GM21360 (cell line): Measurements from ENCODE around the gene COL9A3.
"Not testable (repeated sequence)": the region's sequence is repeated elsewhere in the genome, so short reads cannot be mapped to it uniquely, and the experiment has no call there.

Source experiments
- ATAC-seq: cut with Tn5 transposase; IDR thresholded peaks from one replicate; pipeline ENCODE4 v1.9.1; 2021; ENCODE audit warnings: mild to moderate bottlenecking, moderate library complexity; ENCODE audit not compliant: unreplicated experiment

COL9A3 gene

DNA sequence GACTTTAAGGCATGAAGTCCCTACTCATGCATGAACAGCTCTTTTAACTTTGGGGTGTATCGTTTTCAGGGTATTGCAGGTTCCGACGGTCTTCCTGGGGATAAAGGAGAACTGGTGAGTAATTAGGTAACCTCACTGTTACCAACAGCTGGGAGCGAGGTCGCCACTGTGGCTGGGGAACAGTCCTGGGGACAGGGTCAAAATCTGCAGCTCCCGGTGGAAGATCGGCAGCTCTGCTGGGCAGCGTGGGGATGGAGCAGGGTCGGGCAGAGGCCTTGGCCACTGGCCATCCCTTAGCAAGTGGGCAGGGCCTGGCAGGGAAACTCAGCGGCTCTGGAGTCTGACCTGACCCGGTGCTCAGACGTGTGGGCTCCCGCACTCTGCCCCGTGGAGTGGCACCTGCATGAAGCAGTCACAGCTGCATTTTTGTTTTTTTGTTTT is 16.1 kb downstream of the COL9A3 start:
- ATAC-seq, result peak; percentile 31

DNA sequence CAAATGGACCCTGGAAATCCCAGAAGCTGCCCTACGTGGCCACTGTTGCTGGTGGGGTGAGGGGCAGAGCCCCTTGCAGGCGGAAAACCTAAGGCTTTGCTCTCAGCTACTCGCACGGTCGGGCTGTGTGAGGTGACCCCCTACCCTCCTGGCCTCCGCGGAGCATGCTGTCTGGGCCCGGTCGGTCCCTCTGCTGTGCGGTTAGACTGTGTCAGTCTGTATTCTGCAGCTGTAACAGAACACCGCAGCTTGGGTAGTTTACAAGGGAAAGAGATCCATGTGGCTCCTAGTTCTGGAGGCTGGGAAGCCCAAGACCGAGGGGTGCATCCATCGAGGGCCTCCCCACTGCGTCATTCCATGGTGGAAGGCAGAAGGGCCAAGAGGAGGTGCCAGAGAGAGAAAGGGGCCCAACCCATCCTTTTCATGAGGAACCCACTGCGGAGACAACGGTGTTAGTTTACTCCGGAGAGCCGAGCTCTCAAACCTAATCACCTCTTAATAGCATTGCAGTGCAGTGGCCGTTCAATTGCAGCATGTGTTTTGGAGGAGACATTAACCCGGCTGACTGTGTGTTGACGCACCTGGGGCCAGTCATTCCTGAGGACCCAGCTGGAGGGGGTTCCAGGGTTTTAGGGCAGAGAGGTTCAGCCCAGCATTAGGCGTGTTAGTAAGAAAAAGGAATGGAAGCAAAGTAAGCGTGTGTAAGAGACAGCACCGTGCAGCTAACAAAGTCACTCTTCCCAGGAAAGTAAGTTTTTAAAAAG is 18.3 kb downstream of the COL9A3 start:
- no peak for ATAC-seq

- no peak for ATAC-seq
Measured at GRCh38 chr20:62835931-62836861, 19.3 kb downstream of the COL9A3 start.

DNA sequence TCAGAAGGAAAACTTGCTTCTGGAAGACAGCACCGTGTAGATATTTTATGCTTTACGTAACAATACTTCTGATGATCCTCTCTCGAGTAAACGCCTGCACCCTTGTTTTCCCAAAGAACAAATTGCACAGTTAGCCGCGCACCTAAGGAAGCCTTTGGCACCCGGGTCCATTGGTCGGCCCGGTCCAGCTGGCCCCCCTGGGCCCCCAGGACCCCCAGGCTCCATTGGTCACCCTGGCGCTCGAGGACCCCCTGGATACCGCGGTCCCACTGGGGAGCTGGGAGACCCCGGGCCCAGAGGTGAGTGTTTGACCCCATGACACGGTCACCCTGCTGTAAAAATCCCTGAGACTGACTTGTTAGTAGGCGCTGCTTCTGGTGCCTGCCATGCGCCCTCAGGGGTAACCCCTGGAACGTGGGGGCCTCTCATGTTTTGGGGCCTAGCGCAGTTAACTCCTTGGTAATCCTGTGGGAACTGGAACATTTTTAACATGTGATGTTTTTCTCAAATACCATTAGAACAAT is 20.2 kb downstream of the COL9A3 start:
- ATAC-seq, result no peak

GRCh38 chr20:62837790-62838127 is 20.9 kb downstream of the COL9A3 start:
- peak; percentile 26 for ATAC-seq

DNA sequence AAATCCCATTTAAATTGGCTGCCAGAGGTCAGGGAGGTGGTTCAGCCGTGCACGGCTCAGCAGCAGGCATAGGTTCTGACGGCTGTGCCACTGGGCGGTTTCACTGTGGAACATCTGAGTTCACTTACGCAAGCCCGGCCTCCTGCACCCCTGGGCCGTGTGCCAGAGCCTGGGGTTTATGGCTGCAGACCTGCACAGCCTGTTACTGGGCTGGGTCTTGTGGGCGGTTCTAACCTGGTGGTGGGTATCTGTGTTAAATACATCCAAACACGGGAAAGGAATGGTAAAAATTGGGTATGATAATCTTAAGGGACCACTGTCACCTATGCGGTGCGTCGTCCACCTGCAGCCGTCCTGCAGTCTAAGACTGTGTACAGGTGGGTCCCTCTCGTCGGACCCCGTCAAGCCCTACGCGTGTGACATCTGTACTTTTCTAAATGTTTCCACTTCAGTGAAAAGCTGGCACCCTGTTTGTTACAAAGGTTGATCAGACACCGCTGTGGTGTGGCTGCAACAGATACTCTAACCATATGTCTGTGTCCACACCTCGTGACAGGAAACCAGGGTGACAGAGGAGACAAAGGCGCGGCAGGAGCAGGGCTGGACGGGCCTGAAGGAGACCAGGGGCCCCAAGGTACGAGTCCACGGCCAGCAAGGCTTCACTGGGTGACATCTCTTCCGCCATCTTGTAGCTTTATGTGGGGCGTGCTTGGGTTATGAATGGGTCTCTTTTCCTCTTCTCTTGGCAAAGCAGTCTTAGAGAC is 21.5 kb downstream of the COL9A3 start:
- ATAC-seq, result peak; percentile 58

DNA sequence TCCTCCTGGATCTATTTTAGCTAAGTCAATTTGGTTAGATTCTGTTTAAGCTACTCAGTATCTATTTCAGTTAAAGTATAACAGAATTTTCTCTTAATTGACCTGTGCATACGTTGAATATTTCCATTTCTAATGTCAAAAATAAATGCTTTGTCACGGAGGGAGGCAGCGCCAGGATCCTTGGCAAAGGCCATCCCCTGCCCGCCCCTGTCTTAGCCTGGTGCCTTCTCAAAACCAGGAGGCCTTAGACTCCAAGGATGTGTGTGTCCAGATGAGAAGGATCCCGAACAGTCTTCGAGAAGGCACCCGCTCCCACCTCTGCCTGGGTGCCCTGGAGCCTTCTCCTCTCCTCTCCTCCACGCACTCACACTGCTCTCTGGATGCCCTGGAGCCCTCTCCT is 22.4 kb downstream of the COL9A3 start:
- ATAC-seq, result no peak

DNA sequence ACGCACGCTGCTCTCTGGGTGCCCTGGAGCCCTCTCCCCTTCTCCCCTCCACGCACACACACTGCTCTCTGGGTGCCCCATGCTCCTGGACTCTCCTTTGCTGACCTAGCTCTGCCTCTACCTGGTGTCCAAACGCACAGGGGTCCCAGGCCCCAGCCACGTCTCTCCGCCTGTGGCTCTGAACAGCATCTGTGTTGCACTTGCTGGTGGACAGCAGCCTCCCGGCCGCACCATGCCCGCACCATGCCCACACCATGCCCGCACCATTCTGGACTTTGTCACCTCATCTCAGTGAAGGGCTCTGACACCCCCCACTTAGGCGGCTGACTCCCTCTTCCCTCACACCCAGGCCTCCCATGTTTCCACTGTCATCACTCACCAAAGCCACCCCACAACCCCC is 23.0 kb downstream of the COL9A3 start:
- ATAC-seq, result no peak

GRCh38 chr20:62840244-62841197 is 23.7 kb downstream of the COL9A3 start:
- ATAC-seq, result no peak

GRCh38 chr20:62841705-62842212 is 24.9 kb downstream of the COL9A3 start:
- ATAC-seq, result no peak

DNA sequence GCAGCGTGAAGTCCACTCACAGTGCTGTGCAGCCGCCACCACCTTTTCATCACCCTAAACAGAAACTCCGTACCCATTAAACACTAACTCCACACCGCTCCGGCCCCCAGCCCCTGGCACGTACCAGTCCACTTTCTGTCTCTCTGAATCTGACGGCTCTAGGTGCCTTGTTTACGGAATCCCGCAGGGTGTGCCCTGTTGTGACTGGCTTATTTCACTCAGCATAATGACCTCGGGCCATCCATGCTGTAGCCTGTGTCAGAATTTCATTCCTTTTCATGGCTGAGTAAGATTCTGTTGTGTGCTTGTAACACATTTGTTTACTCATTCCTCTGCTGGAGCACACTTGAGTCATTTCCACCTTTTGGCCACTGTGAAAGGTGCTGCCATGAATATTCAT is 26.8 kb downstream of the COL9A3 start:
- no peak for ATAC-seq

DNA sequence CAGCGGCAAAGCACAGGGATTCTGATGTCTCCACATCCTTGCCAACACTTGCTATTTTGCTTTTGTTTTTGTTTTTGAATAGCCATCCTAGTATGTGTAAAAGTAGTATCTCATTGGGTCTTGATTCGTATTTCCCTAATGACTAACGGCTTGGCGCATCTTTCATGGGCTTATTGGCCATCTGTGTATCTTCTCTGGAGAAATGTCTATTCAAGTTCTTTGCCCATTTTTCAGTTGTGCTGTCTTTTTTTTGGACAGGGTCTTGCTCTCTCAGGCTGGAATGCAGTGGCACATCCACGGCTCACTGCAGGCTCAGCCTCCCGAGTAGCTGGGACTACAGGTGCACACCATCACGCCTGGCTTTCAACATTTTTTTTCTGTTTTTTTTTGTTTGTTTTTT is 27.3 kb downstream of the COL9A3 start:
- no peak for ATAC-seq

- no peak for ATAC-seq
Measured at GRCh38 chr20:62845416-62846160, 28.7 kb downstream of the COL9A3 start.

DNA sequence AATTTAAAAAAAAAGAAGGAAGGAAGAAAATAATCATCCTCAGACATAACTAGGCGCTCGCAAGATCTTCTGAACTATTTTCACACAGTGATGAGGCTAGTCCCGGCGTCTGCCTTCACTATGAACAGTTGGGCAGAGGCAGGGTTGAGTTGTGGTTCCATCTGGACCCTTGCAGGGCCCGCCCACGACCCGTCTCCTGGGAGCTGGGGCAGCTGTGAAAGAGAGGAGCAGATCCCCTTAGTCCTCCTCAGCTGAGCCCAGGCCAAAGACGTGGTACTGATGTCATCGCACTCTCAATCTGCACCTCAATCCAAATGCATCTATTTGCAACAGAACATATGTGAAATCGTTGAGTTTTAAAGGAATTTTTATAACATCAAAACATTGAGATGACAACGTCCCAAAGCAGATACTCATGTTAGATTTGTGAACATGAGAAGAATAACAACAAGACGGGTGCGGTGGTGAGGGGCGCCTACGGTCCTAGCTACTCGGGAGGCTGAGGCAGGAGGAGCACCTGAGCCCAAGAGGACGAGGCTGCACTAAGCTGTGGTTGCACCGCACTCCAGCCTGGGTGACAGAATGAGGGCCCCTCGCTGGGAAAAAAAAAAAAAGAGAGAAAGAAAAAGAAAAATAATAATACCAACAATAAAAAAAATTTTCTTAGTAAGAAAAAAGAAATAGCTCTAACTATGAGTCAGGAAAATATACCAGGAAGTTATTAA is 29.5 kb downstream of the COL9A3 start:
- no peak for ATAC-seq

DNA sequence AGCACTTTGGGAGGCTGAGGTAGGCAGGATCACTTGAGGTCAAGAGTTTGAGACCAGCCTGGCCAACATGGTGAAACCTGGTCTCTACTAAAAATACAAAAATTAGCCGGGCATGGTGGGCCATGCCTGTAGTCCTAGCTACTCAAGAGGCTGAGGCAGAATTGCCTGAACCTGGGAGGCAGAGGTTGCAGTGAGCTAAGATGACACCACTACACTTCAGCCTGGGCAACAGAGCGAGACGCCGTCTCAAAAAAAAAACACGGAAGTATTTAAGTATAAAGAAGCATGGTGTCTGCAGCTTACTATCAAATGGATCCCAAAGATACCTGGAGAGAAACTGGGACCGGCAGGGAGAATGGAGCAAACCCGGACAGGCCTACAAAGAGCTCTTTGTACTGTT is 32.1 kb downstream of the COL9A3 start:
- ATAC-seq, result not testable (repeated sequence)

GRCh38 chr20:62849431-62849830 is 32.6 kb downstream of the COL9A3 start:
- ATAC-seq, result no peak

DNA sequence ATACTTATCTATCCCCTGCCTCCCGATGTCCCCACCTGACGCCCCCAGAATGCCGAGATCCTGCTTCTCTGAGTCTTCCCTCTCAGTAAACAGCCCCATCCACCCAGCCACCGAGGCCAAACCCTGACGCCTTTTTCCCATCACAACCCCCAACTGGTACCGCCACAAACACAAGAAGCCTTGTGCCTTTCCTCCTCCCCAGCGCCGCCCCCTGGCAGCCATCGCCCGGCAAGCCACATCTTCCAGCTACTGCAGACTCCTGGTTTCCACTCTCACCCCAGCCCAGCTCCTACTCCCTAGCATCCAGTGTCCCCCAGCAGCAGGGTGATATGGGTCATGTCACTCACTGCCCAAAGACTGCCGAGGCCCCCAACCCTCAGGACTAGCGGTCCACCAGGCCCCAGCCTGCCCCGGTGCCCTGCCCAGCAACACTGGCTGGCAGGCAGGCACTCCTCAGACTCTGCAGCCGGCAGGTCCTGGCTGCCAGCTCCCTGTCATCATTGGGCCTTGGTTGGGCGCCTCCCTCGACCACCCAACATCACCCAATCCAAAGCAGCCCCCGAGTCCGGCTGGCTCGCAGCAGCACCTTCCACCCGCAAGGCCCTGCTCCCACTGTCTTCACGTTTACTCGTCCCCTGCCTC is 33.6 kb downstream of the COL9A3 start:
- no peak for ATAC-seq

DNA sequence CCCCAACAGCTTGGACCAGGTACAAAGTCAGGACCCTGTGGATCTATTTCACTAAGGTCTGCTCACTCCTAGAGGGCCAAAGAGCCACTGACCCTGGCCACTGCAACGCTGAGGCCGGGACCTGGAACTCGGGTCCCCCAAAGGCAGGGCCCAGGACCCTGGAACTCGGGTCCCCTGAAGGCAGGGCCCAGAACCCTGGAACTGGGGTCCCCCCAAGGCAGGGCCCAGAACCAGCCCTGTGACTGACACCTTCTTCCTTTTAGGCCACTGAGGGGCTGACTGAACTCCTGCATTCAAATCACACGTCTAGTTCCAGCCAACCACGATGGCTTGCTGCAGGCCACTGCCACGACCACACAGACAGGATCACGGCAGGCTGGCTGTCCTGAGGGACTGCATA is 35.3 kb downstream of the COL9A3 start:
- ATAC-seq, result no peak
